Measurements from ENCODE around the gene KHDC1L.
"Not testable (repeated sequence)": the region's sequence is repeated elsewhere in the genome, so short reads cannot be mapped to it uniquely, and the experiment has no call there.

KHDC1L gene

DNA sequence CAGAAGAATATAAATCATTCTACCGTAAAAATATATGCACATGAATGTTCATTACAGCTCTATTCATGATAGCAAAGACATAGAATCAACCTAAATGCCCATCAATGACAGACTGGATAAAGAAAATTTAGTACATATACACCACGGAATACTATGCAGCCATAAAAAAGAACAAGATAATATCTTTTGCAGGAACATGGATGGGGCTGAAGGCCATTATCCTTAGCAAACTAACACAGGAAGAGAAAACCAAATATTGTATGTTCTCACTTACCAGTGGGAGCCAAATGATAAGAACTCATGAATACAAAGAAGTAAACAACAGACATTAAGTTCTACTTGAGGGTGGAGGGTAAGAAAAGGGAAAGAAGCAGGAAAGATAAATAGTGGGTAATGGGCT is 8.4 kb downstream of the KHDC1L start:
- no peak for DNase-seq (ENCODE audit: low read depth, low spot score)
- no peak overlapping the region for H3K4me3 ChIP-seq (ENCODE audit: low read length)

DNA sequence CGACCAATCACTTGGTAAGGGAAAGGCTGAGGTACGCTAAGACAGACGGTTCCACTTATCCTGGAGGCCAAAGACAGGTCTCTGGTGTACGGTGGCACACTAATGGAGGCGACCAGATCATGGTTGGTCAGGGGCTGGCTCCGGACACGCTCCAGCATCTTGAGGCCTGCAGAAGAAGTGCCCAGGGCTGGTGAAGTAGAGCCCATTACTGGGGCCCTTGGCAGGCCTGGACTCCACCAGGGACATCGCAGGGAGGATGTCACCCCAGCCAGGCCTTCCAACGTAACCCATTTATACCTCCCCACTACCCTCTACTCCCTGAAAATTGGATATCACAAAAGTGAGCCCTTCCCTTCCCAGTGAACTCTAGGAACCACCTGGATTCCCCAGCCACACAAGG is 16.2 kb downstream of the KHDC1L start:
- H3K4me3 ChIP-seq (ENCODE audit: low read length) = no peak overlapping the region

DNA sequence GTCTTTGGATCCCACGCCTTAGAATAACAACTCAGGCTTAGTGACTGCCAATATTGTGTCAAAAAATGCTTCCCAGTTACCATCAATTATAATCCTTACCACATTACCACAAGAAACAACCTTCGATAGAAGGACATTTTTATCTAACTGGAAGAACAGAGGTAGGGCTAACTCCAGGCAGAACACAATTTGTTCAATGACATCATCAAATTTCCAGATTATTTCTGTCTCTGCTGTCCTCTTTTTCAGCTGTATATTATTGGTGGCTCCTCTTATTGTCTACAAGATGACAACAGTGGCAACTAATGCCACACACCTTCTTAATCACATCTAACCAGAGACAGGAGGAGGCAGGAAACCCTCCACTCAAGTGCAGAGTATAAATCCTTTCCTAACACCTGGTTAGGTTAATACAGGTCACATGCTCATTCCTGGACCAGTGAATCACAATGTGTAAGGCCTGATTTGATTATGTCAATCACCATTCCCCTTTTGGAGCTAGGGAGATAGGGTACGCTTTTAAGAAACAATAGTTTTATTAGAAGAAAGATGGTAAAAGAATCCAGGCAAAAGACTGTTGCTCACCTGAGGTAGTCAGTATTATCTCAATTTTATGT is 18.0 kb downstream of the KHDC1L start:
- no peak overlapping the region for H3K4me3 ChIP-seq (ENCODE audit: low read length)

More for the DNA sequence above, 16.2 kb downstream of the KHDC1L start:
- no peak for DNase-seq (ENCODE audit: low read depth, low spot score)

DNA sequence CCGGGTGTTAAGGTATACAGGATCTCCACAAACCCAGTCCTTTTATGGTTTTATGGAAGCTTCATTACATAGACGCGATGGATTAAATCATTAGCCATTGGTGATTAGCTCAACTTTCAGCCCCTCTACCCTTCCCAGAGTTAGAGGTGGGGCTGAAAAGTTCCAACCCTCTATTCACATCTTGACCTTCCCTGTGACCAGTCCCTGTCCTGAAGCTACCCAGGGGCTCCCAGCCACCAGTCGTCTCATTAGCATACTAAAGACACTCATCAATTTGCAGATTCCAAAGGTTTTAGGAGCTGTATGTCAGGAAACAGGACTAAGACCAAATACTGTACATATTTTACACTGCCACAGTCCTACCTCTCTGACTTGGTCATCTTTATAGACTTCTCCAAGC is 21.0 kb downstream of the KHDC1L start:
- DNase-seq (ENCODE audit: low read depth, low spot score) = no peak
- H3K4me3 ChIP-seq (ENCODE audit: low read length) = no peak overlapping the region

More for the DNA sequence above, 18.0 kb downstream of the KHDC1L start:
- no peak for DNase-seq (ENCODE audit: low read depth, low spot score)

DNA sequence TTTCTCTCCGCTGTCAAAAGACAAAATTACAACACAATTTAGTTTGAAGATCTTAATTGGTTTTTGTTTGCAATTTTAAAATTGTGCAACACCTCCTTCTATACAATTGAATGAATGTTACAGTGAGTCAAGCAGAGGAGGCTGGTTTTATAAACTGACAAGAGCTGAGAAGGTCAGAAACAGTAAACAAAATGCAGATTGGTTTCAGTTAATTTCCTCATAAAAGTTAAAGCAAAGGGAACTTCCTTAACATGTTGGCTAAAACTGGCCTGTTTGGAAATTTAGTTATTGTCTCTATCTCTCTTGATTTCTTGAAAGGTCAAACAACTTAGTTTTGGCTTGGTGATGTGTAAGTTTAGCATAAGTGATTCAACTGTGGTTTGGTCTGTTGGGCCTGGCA is 22.2 kb downstream of the KHDC1L start:
- no peak for DNase-seq (ENCODE audit: low read depth, low spot score)
- H3K4me3 ChIP-seq (ENCODE audit: low read length) = no peak overlapping the region

DNA sequence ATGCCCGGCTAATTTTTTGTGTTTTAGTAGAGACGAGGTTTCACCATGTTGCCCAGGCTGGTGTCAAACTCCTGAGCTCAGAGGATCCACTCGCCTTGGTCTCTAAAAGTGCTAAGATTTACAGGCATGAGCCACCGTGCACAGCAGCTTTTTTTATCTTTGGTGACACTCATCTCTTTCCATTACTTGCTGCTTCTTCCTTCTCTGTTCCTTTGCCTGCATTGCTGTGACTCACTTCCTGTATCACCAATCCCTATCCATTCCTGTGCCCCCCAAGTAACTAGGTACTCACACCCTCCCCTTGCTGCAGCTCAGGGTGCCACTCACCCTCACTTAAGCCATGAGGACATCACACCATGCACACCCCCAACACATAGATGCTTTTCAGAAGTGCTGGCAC is 24.6 kb downstream of the KHDC1L start:
- H3K4me3 ChIP-seq (ENCODE audit: low read length) = no peak overlapping the region
- DNase-seq (ENCODE audit: low read depth, low spot score) = no peak

DNA sequence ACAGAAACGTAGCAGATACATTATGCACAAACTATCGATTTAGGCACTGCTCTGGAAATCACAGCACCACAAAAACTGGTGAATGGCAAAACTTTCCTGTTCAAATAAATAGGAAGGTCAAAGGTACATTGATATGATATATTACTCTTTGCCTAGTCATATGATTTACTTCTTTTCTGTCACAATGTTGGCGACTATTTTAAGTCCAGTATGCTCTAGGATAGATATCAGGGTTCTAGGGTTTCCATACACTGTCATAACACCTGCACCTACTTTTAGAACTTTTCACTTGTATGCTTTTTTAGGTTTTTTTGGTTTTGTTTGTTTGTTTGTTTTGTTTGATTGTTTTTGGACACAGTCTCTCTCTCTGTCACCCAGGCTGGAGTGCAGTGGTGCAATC is 25.0 kb downstream of the KHDC1L start:
- H3K4me3 ChIP-seq (ENCODE audit: low read length) = no peak overlapping the region
- no peak for DNase-seq (ENCODE audit: low read depth, low spot score)

DNA sequence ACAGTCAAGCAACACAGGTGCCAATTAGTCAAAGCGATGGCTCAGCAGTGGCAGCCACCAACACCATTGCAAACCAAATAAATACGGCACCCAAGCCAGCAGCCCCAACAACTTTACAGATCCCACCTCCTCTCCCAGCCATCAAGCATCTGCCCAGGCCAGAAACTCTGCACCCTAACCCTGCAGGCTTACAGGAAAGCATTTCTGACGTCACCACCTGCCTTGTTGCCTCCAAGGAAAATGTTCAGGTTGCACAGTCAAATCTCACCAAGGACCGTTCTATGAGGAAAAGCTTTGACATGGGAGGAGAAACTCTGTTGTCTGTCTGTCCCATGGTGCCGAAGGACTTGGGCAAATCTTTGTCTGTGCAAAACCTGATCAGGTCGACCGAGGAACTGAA is 30.6 kb downstream of the KHDC1L start:
- no peak for DNase-seq (ENCODE audit: low read depth, low spot score)
- H3K4me3 ChIP-seq (ENCODE audit: low read length) = no peak overlapping the region

DNA sequence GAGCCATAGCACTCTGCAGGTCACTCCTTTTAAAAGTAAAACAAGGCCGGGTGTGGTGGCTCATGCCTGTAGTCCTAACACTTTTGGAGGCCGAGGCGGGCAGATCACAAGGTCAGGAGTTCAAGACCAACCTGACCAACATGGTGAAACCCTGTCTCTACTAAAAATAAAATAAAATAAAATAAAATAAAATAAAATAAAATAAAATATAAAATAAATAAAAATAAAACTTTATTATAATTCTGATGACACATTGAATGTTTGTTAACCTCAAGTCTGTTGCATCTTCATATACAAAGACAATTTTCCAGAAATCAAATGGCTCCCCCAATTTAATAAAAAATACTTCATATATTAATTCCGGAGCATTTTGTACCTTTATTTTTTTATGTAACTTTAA is 32.0 kb downstream of the KHDC1L start:
- DNase-seq (ENCODE audit: low read depth, low spot score); H3K4me3 ChIP-seq (ENCODE audit: low read length): not testable (repeated sequence)

DNA sequence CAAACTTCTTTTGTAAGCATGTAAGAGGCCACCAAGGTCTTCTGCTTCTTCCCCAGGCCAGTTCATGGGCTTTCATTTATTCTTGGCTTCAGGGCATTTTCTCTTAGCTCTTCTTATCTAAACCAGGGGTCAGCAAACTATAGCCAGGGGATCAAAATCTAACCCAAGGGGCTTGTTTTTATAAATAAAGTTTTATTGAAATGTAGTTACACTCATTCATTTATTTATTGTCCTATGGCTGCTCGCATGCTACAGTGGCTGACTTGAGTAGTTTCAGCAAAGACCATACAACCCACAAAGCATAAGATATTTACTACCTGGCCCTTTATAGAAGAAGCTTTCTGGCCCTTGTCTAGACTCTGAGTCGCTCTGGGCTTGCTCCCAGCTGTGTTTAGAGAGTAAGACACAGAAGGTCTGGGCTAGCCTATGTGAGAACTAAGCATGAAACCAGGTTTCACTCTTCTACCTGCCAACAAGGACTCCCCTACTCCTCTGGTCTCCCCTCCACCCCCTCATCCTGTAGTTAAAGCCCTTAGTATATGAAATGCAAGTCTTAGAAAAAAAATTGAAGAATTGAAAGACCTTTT is 43.2 kb downstream of the KHDC1L start:
- no peak overlapping the region for H3K4me3 ChIP-seq (ENCODE audit: low read length)
- no peak for DNase-seq (ENCODE audit: low read depth, low spot score)

DNA sequence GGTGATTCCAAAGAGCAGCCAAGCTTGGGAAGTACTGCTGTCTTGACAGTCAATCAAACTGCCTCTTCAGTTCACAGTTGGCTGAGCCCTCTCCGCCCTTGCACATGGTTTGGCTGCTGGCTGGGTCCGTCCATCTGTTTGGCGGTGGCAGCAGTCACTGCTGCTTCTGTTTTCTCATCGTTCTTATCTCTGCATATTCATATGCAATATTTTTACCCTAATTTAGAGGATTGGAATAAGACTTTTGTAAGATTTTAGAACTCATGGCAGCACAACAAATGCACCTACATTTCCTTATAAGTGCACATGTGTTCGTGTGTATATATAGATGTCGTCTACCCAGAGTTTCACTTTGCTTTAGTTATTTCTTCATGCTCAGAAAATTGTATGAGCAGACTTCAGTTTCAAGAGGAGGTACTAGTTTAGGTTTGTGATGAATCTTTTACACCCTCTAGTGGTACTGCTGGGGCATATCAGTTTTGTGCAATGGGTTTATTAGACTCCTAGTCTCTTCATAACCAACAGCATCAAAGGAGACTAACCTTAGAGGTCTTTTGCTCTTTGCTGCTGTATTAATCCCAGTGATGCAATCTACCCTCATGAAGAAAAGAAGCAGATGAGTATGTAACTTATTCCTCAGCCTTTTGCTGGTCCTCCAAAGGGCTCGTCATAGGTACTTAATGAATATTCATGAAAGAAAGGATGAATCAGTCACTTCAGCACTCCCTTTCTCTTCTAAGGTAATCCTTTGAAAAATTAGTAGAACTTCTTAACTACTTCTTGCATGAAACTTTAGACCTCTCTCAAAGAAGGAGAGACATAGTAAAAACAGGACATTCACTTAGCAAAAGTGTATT is 44.3 kb downstream of the KHDC1L start:
- DNase-seq (ENCODE audit: low read depth, low spot score) = peak; percentile 47
- no peak overlapping the region for H3K4me3 ChIP-seq (ENCODE audit: low read length)

DNA sequence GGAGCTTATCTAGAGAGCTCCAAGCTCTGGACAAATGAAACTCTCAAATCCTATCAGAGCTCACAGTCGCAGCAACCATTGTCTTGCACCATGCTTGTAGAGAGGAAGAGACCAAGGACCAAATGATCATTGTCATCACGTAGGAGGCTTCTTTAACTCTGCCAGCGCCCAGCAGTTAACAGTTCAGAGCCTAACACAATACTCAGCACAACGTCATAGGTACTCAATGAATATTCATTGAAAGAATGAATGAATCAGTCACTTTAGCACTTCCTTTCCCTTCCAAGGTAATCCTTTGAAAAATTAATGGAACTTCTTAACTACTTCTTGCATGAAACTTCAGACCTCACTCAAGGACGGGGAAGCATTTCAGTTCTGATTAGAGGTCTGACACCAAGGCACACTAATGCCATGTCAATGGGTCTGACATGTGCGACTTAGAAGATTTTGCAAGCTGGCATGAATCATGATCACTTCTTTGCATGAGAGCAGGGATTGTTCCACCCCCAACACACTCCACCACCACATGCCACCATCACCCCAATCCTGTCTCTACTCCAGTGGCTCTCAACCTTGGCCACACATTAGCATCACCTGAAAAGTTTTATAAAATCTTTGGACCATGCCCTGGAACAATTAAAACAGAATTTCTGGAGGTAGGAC is 45.1 kb downstream of the KHDC1L start:
- no peak overlapping the region for H3K4me3 ChIP-seq (ENCODE audit: low read length)
- DNase-seq (ENCODE audit: low read depth, low spot score) = no peak

DNA sequence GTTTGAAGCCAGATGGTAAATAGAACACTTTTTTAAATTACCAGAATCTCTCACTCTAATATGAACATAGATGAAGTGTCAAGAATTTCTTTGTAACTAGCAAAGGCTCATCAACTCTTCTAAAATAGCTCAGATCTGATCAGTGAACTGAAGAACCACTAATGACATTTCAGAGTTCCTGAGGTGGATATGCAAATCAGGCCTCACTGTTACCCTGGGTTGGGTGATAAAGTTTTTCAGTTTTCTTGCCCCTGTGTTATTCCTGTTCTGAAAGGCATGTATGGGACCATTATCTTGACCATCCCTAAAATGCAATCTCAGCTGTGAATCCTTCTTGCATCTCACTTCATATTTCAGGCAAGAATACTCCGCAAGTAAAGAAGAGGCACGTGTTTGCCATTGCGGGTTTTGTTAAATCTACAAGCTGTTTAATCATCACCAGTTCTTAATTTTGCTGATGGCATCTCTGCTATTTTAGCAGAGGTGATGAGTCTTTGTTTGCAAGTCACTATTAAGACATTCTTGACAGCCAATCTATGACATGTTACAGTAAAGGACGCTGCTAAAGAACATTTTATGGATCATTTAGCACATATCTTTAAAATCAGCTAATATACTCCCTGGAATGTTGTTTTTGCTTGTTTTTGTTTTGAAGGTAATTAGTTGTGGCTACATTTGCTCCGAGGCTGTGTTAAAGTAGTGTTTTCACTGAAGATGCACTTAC is 47.9 kb downstream of the KHDC1L start:
- no peak for DNase-seq (ENCODE audit: low read depth, low spot score)
- H3K4me3 ChIP-seq (ENCODE audit: low read length) = no peak overlapping the region

DNA sequence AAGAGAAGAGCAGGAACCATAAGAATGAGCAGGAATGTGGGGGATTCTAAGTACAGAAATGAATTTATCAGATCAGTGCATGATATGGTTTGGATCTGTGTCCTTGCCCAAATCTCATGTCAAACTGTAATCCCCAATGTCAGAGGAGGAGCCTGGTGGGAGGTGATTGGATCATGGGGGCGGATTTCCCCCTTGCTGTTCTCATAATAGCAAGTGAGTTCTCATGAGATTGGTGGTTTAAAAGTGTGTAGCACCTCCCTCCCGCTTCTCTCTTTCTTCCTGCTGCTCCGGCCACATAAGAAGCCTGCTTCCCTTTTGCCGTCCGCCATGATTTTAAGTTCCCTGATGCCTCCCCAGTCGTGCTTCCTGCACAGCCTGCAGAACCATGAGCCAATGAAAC is 49.2 kb downstream of the KHDC1L start:
- no peak for DNase-seq (ENCODE audit: low read depth, low spot score)
- H3K4me3 ChIP-seq (ENCODE audit: low read length) = no peak overlapping the region

DNA sequence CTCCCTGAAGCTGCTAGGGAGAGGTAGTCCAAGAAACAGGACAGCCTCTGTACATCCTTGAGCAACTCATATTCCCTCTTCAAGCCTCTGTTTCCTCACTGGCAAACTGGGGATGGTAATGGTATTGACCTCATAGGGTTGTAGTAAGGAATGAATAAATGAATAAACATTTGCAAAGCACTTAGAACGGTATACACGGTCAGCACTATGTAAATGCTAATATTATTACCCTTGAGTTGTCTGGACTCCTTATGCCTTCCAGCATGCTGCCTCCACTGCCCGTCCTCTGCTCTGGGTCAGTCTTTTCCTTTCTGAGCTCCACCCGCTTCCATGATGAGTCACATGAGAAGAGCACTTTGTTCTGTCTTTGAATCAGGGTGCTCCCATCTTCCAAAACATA is 50.6 kb downstream of the KHDC1L start:
- H3K4me3 ChIP-seq (ENCODE audit: low read length) = no peak overlapping the region
- DNase-seq (ENCODE audit: low read depth, low spot score) = no peak
